GM23338 (cell line): ENCODE results near the gene ZNF609. TPM values are rescaled to one million over a fixed set of nuclear protein-coding genes. Genes with fewer than 3 reads are reported as not detected.
A peak's percentile ranks its signal among the peaks of the same experiment; 100 is the strongest.

Experiments
- ATAC-seq: fragments of 200-7000 bp; cut with Tn5 transposase; 3 replicates; pipeline ENCODE4 v1.9.1; 2020
- DNase-seq: peaks from one replicate; pipeline ENCODE4 v3.0.0-alpha.2; 2015; ENCODE audit warnings: low spot score
- H2AFZ ChIP-seq: fragments of 200-600 bp; sonication (generic); 2 replicates; pipeline ENCODE4 v1.8.0; 2016; ENCODE audit warnings: antibody characterized with exemption, mild to moderate bottlenecking, moderate library complexity
- H3F3A ChIP-seq: fragments of 200-600 bp; sonication (generic); replicated peaks from 2 replicates; pipeline ENCODE4 v1.8.0; 2017; ENCODE audit warnings: antibody characterized with exemption, mixed run types, low read depth
- H3K27ac ChIP-seq: fragments of 200-600 bp; sonication (generic); 2 replicates; pipeline ENCODE4 v1.6.1; 2016; ENCODE audit warnings: low read depth
- H3K27me3 ChIP-seq: fragments of 200-600 bp; sonication (generic); 2 replicates; pipeline ENCODE4 v1.8.0; 2016; ENCODE audit warnings: mild to moderate bottlenecking, mixed run types, moderate library complexity; ENCODE audit not compliant: insufficient read depth
- H3K36me3 ChIP-seq: fragments of 200-600 bp; sonication (generic); 2 replicates; pipeline ENCODE4 v1.8.0; 2016; ENCODE audit warnings: mild to moderate bottlenecking; ENCODE audit not compliant: insufficient read depth
- H3K4me1 ChIP-seq: fragments of 200-600 bp; sonication (generic); 2 replicates; pipeline ENCODE4 v1.8.0; 2016; ENCODE audit warnings: mild to moderate bottlenecking, moderate library complexity; ENCODE audit not compliant: insufficient read depth
- H3K4me2 ChIP-seq: fragments of 200-600 bp; sonication (generic); 2 replicates; pipeline ENCODE4 v1.7.1; 2017; ENCODE audit warnings: mixed run types
- H3K4me3 ChIP-seq: fragments of 200-600 bp; sonication (generic); 2 replicates; pipeline ENCODE4 v1.6.1; 2016; ENCODE audit warnings: mixed run types
- H3K79me2 ChIP-seq: fragments of 200-600 bp; sonication (generic); replicated peaks from 2 replicates; pipeline ENCODE4 v1.8.0; 2017; ENCODE audit warnings: mild to moderate bottlenecking; ENCODE audit not compliant: insufficient read depth
- H3K9me2 ChIP-seq: fragments of 200-600 bp; sonication (generic); 2 replicates; pipeline ENCODE4 v1.8.0; 2017; ENCODE audit not compliant: insufficient read depth
- H4K20me1 ChIP-seq: fragments of 200-600 bp; sonication (generic); replicated peaks from 2 replicates; pipeline ENCODE4 v1.8.0; 2017; ENCODE audit warnings: mild to moderate bottlenecking; ENCODE audit not compliant: insufficient read depth
- H3K27ac Mint-ChIP-seq: 2 replicates; pipeline ENCODE4 v1.8.0; 2020; ENCODE audit warnings: inconsistent platforms, mild to moderate bottlenecking, moderate library complexity, mixed read lengths
- H3K27me3 Mint-ChIP-seq: 3 replicates; pipeline ENCODE4 v1.8.0; 2022; ENCODE audit warnings: low read depth, mild to moderate bottlenecking, moderate library complexity, mixed read lengths, inconsistent platforms; ENCODE audit not compliant: insufficient read depth, poor library complexity
- H3K36me3 Mint-ChIP-seq: 3 replicates; pipeline ENCODE4 v1.8.0; 2021; ENCODE audit warnings: low read depth, mild to moderate bottlenecking, inconsistent platforms, moderate library complexity, mixed read lengths
- H3K4me1 Mint-ChIP-seq: 3 replicates; pipeline ENCODE4 v1.8.0; 2020; ENCODE audit warnings: mild to moderate bottlenecking, inconsistent platforms, mixed read lengths
- H3K4me3 Mint-ChIP-seq: 3 replicates; pipeline ENCODE4 v1.8.0; 2021; ENCODE audit warnings: moderate library complexity, mild to moderate bottlenecking, inconsistent platforms, mixed read lengths
- H3K9me3 Mint-ChIP-seq: 3 replicates; pipeline ENCODE4 v1.8.0; 2020; ENCODE audit warnings: moderate library complexity, mild to moderate bottlenecking, inconsistent platforms, mixed read lengths
- EZH2 ChIP-seq: fragments of 200-600 bp; sonication (generic); IDR thresholded peaks from one replicate; pipeline ENCODE4 v1.8.0; 2017; ENCODE audit warnings: antibody characterized with exemption, mild to moderate bottlenecking, low read depth; ENCODE audit not compliant: unreplicated experiment
- EZH2phosphoT487 ChIP-seq: fragments of 200-600 bp; sonication (generic); IDR thresholded peaks from one replicate; pipeline ENCODE4 v1.8.1; 2018; ENCODE audit warnings: antibody characterized with exemption; ENCODE audit not compliant: unreplicated experiment
- JUNB ChIP-seq: IDR thresholded peaks from one replicate; pipeline ENCODE4 v1.6.1; 2016; ENCODE audit warnings: antibody characterized with exemption; ENCODE audit not compliant: unreplicated experiment
- NANOG ChIP-seq: IDR thresholded peaks from 2 replicates; pipeline ENCODE4 v1.6.1; 2016; ENCODE audit warnings: antibody characterized with exemption, borderline replicate concordance
- POLR2AphosphoS5 ChIP-seq: IDR thresholded peaks from 2 replicates; pipeline ENCODE4 v1.6.1; 2016; ENCODE audit warnings: antibody characterized with exemption, low read depth
- STAT1 ChIP-seq: IDR thresholded peaks from one replicate; pipeline ENCODE4 v1.6.1; 2016; ENCODE audit warnings: antibody characterized with exemption; ENCODE audit not compliant: unreplicated experiment
- ZNF114 ChIP-seq: fragments of 250-450 bp; sonication (Bioruptor Pico); IDR thresholded peaks from 2 replicates; pipeline ENCODE4 v1.5.0; 2020; ENCODE audit warnings: mild to moderate bottlenecking, moderate library complexity
- ZNF331 ChIP-seq: fragments of 250-450 bp; sonication (Bioruptor Pico); IDR thresholded peaks from 2 replicates; pipeline ENCODE4 v1.5.0; 2020; ENCODE audit warnings: low read depth, mild to moderate bottlenecking, moderate library complexity
- polyA plus RNA-seq: library from polyadenylated mRNA; unstranded; fragments of >200 nt; fragmentation: Nextera tagmentation; extraction: Ambion mirVana; gene quantifications from 2 replicates; pipeline ENCODE4 v1.2.1, GENCODE V29; 2016
- total RNA-seq: library from RNA; depleted of rRNA; stranded (reverse); fragments of >200 nt; shearing (Covaris generic); gene quantifications from 2 replicates; pipeline ENCODE4 v1.2.3, GENCODE V29; 2014
- TF ChIP-seq, protein P1 (sequence below): IDR thresholded peaks from one replicate; pipeline ENCODE4 v1.6.1; 2018; ENCODE audit warnings: antibody characterized with exemption; ENCODE audit not compliant: unreplicated experiment
- TF ChIP-seq, protein P2 (sequence below): IDR thresholded peaks from 2 replicates; pipeline ENCODE4 v1.6.1; 2016; ENCODE audit warnings: antibody characterized with exemption

ZNF609 gene
- total and polyA plus RNA-seq, 2 experiments from 2014 or later: 26.4 to 40.2 TPM

DNA sequence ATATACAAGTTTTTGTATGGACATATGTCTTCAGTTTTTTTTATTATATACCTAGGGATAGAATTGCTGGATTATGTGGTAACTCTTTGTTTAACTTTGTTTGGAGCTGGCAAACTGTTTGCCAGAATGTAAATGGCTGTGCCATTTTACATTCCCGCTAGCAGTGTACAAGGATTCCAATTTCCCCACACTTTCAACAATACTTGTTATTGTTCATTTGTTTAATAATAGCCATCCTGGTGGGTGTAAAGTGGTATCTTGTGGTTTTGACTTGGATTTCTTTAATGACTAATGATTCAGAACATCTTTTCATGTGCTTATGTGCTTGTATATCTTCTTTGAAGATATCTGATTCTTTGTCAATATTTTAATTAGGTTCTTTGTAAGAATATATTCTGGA lies 64.4 kb downstream of the ZNF609 start:
- Histone ChIP-seq H3K9me2 (no peaks in the 10 kb centered on the region), H3K79me2 (peaks cover 98% of the 10 kb centered on the region), H4K20me1 (peaks cover 68% of the 10 kb centered on the region), H3K4me3 (no peak overlapping the region), H2AFZ (no peak overlapping the region), H3K4me1 (peaks cover 28% of the 10 kb centered on the region), H3K36me3 (no peaks in the 10 kb centered on the region), H3K4me2 (no peak overlapping the region), H3K27me3 (no peaks in the 10 kb centered on the region), H3K27ac (no peak overlapping the region), H3F3A (no peaks in the 10 kb centered on the region)
- TF ChIP-seq, protein P1, sequence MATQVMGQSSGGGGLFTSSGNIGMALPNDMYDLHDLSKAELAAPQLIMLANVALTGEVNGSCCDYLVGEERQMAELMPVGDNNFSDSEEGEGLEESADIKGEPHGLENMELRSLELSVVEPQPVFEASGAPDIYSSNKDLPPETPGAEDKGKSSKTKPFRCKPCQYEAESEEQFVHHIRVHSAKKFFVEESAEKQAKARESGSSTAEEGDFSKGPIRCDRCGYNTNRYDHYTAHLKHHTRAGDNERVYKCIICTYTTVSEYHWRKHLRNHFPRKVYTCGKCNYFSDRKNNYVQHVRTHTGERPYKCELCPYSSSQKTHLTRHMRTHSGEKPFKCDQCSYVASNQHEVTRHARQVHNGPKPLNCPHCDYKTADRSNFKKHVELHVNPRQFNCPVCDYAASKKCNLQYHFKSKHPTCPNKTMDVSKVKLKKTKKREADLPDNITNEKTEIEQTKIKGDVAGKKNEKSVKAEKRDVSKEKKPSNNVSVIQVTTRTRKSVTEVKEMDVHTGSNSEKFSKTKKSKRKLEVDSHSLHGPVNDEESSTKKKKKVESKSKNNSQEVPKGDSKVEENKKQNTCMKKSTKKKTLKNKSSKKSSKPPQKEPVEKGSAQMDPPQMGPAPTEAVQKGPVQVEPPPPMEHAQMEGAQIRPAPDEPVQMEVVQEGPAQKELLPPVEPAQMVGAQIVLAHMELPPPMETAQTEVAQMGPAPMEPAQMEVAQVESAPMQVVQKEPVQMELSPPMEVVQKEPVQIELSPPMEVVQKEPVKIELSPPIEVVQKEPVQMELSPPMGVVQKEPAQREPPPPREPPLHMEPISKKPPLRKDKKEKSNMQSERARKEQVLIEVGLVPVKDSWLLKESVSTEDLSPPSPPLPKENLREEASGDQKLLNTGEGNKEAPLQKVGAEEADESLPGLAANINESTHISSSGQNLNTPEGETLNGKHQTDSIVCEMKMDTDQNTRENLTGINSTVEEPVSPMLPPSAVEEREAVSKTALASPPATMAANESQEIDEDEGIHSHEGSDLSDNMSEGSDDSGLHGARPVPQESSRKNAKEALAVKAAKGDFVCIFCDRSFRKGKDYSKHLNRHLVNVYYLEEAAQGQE: no peak
- TF ChIP-seq STAT1: no peak
- TF ChIP-seq POLR2AphosphoS5: no peak
- TF ChIP-seq EZH2: no peak
- TF ChIP-seq, protein P2, sequence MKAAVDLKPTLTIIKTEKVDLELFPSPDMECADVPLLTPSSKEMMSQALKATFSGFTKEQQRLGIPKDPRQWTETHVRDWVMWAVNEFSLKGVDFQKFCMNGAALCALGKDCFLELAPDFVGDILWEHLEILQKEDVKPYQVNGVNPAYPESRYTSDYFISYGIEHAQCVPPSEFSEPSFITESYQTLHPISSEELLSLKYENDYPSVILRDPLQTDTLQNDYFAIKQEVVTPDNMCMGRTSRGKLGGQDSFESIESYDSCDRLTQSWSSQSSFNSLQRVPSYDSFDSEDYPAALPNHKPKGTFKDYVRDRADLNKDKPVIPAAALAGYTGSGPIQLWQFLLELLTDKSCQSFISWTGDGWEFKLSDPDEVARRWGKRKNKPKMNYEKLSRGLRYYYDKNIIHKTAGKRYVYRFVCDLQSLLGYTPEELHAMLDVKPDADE: no peak
- no peak for TF ChIP-seq ZNF114 (CRISPR knock-in tag)
- no peak for TF ChIP-seq JUNB
- no peak for ATAC-seq
- Mint-ChIP-seq H3K4me3 (no peak overlapping the region), H3K9me3 (no peaks in the 10 kb centered on the region), H3K4me1 (peaks cover 46% of the 10 kb centered on the region), H3K27ac (no peak overlapping the region), H3K27me3 (no peaks in the 10 kb centered on the region), H3K36me3 (no peaks in the 10 kb centered on the region)
- no peak for DNase-seq

DNA sequence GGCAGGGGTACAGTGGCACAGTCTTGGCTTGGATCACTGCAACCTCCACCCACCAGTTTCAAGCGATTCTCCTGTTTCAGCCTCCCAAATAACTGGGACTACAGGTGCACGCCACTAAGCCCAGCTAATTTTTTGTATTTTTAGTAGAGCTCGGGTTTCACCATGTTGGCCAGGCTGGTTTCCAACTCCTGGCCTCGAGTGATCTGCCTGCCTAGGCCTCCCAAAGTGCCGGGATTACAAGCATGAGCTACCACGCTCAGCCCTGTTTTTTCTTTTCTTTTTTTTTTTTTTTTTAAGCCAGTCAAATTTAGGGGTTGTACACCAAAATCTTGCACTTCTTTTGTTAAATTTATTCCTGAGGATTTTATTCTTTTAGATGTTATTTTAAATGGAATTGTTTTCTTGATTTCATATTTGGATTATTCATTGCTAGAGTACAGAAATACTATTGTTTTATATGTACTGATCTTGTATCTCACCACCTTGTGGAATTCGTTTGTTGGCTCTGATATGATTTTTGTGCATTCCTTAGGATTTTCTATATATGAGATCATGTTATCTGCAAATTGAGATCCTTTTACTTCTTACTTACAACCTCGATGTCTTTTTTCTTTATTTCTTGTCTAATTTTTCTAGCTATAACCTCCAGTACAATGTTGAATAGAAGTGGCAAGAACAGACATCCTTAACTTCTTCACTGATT lies 65.6 kb downstream of the ZNF609 start:
- H3K27ac Mint-ChIP-seq: peak overlapping the region; percentile 44; the same call in 1 of the 2 replicates
- DNase-seq: no peak
- no peak for ATAC-seq
- H3K4me1 Mint-ChIP-seq: peaks cover 40% of the 10 kb centered on the region
- Histone ChIP-seq H3K4me2 (no peak overlapping the region; the same call in 1 of the 2 replicates), H3K27me3 (no peaks in the 10 kb centered on the region), H3K36me3 (no peaks in the 10 kb centered on the region), H3K4me1 (peaks cover 22% of the 10 kb centered on the region), H3F3A (no peaks in the 10 kb centered on the region), H2AFZ (no peak overlapping the region), H4K20me1 (peaks cover 66% of the 10 kb centered on the region), H3K9me2 (no peaks in the 10 kb centered on the region), H3K4me3 (no peak overlapping the region), H3K79me2 (peaks cover 98% of the 10 kb centered on the region), H3K27ac (no peak overlapping the region)
- TF ChIP-seq ZNF331: no peak
- no peak for TF ChIP-seq JUNB
- TF ChIP-seq NANOG: no peak
- TF ChIP-seq, protein P1: no peak
- no peak for TF ChIP-seq STAT1
- no peak for TF ChIP-seq EZH2phosphoT487
- no peak for TF ChIP-seq POLR2AphosphoS5
- H3K36me3 Mint-ChIP-seq: no peaks in the 10 kb centered on the region
- peaks cover 3% of the 10 kb centered on the region for H3K27me3 Mint-ChIP-seq
- H3K4me3 Mint-ChIP-seq: no peak overlapping the region
- no peaks in the 10 kb centered on the region for H3K9me3 Mint-ChIP-seq
